Right lobe of liver (tissue), 4 donors: ENCODE measurements around the gene CD4.

Experiments used
- CTCF ChIP-seq, 4 donors: fragments of 200-600 bp in 3 of 4; fragments of 450-650 bp in 1 of 4; IDR thresholded peaks; one replicate each; pipeline versions ENCODE4 v1.5.1 to v1.8.0; 2016 to 2022; ENCODE audit warnings: antibody characterized with exemption in 4 of 4, mild to moderate bottlenecking in 2 of 4
- POLR2A ChIP-seq: fragments of 450-650 bp; IDR thresholded peaks from one replicate; pipeline ENCODE4 v1.6.1; 2017; ENCODE audit warnings: antibody characterized with exemption, mild to moderate bottlenecking
- donor health status: DM: no; HTN: no; CAD: no.
- donor health status: DM: no; HTN: no; CAD: no.
- donor health status: DM: no; HTN: yes; CAD: no.

- TF ChIP-seq CTCF (IDR thresholded peaks at IDR 0.05) (no peak), POLR2A (no peak)
Measured at GRCh38 chr12:6786416-6787094, 2.8 kb upstream of the CD4 start.
